ENCODE measurements around the gene RBM38.

The RBM38 gene

GRCh38 chr20:57392512-57393271 lies 1.5 kb downstream of the RBM38 start:
- ATAC-seq, result peak; percentile 35 to 41

GRCh38 chr20:57393321-57394120 lies 2.3 kb downstream of the RBM38 start:
- ATAC-seq, result no peak

DNA sequence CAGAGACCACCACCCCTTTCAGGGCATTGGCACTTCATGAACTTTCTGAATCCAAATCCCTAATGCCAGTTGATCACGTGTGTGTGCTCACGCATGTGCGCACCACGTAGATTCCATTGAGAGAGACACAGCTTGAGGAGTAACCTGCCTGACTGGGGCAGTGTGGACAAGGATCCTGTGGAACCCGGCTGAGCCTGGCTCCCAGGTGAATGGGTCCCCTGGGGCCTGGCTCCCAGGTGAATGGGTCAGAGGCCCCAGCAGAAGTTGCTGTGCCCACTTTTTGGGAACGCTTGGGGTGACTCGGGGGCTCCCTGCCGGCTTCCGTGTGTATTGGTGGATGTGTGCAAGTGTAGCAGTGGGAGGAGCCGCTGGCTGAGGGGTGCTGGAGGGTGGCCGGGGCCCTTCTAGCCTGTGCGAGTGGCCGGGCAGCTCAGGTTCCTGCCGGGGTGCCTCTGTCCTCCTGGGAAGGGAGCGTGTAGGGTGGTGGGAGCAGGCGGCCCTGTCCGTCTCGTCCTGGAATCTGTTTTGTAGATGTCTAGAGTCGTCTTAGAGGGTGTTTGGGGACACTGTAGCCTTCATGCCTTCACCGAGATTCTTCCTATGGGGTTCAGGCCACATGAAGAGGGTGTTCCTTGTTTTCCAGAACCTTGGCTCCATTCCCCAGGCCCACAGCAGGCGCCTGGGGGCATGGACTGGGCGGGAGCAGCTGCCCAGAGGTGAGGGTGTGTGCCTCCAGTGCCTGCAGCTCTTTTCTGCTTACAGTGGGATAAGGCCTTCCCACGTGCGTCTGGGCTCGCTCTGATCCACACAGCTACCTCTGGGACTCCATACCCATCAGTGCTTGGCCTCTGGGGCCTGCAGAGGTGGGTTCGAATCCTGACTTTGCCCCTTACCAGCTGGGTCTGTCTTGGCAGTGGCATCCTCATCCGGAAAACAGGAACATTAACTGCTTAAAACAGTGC lies 3.2 kb downstream of the RBM38 start:
- ATAC-seq, result no peak

DNA sequence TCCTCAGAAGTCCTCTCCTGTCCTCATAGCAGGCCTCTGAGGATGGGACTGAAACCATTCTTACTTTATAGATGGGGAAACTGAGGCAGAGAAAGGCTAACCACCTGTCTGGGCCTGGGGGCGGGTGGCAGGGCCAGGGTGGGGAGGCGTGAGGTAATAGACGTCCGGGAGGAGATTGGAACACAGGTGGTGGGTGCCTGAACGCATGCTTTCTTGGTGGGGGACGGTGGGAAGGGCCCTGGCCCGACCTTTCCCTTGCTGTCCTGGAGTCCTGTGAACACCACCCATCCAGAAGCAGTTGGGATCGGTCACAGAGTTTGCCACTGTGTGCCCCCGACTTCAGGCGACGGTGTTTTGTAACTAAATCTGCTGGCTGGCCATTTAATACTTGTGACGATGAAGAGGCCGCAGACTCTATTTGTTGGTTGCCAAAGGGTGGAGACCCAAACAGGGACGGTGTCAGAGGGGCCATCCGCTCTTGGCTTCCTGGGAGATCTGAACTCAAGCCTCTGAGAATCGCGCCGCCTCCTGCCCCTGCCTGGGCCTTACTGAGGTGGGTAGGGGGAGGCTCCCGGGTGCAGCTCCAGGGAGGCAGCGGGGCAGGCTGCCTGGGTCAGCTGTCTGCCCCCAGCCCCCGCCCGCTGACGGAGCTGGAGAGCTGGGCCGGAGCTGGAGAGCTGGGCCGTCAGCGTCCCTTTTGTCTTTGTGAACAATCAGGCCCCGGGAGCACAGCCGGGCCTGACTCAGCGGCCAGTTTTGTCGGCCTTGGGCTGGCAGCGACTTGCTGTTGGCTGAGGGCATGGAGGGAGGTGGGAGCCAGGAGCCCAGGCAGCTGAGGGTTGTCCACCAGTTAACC lies 4.1 kb downstream of the RBM38 start:
- ATAC-seq, result no peak

- ATAC-seq, result no peak
These were observed 5.2 kb downstream of the RBM38 start for GRCh38 chr20:57396212-57396983.

DNA sequence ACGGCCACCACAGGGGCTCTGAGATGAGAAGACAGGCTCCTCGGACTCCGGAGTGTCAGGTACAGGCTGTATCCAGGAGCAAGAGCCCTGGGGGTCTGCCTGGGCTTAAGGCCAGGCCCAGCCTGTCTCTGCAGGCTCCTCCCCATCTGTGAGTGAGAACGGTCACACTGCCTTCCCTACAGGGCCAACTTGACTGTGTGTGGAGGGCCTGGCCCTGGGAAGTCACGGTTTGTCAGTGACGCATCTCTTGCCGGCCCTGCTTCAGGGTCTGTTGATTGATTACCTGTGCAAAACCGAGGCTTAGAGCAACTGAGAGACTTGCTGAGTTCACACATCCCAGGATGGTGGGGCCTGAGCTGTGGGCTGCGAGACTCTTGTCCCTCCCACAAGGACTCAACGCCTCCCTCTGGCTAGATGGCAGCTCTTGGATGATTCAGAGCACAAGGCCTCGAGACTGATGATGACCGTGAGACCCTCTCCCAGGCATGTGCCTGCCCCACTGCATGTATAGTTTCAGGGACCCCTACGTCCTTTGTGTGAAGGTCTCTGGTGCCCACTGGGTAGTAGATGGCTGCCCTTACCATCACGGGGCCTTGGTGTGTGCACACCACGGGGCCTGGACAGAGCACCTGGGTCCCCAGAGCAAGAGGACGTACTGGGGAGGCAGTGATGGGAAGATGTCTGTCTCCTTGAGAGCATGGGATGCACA lies 5.9 kb downstream of the RBM38 start:
- ATAC-seq, result peak in 1 of 2 donors; percentile 2

DNA sequence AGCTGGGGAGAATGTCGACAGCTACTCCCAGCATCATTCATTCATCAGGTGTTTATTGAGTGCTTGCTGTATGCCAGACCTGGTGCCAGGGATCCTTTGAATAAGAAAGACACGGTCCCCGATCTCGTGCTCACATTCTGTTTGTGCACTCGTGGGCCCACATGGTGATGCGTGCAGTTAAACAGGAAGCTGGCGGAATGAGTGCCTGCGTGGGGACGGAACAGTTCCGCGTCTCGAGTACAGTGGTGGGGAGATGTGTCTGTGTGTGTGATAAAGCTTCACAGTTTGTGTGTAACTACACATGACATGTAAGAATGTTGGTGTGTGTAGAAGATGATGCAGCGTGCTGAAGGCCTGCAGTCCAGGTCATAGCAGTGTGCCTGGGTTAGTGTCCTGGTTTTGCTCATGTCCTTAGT lies 6.5 kb downstream of the RBM38 start:
- ATAC-seq, result peak; percentile 11 to 18

DNA sequence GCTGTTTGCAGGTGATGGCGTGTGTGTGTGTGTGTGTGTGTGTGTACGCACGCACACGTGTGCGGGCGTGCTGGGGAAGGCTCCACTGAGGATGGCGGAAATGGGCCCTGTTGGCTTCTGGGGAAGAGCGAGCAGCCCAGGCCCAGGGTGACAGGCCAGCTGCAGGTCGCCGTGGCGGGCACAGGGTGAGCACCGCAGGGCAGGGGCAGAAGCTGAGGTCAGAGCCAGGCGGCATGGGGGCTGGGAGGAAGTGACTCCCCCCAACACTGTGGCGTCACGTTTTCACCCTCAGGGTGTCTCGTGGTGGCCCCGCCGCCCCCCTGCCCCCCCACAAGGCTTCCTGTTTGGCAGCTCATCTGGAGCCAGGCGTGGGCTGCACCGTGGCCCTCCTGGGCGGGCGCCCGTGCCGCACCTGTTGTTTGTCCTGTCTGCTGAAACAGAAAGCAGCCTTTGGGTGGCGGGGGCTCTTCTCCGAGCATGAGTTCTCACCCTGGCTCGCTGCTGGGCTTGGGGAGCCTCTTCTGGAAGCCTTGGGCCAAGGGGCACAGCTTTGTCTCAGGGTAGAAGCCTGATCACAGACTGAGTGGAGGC lies 7.1 kb downstream of the RBM38 start:
- ATAC-seq, result peak; percentile 71 to 72

GRCh38 chr20:57398901-57399535 lies 7.8 kb downstream of the RBM38 start:
- ATAC-seq, result no peak

DNA sequence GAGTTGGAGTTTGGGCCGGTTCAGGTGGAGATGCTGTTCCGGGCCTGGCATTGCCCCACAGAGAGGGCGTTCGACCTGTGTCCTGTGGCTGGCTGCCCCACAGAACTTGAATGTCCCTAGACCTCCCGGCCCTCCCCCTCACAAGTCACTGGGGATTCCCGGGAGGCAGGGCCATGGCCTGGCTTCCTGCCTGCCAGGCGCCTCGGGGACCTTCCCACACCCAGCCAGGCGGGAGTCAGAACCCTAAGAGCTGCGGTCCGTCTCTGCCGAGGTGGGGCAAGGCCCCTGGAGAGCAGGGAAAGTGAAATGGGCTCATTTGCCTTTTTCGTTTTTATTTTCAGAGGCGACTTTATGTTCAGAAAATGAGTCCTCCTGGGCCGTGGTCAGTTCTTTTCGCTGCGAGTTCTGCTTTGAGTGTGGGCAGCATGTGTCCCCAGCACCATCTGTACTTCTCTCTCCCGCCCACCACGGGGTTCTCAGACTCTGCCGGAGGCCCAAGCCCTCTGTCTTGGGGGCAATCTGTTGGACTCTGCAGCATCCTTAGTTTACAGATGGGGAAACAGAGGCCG lies 8.5 kb downstream of the RBM38 start:
- peak; percentile 6 to 12 for ATAC-seq

- ATAC-seq, result no peak
These were observed 9.1 kb downstream of the RBM38 start for GRCh38 chr20:57400231-57400701.

DNA sequence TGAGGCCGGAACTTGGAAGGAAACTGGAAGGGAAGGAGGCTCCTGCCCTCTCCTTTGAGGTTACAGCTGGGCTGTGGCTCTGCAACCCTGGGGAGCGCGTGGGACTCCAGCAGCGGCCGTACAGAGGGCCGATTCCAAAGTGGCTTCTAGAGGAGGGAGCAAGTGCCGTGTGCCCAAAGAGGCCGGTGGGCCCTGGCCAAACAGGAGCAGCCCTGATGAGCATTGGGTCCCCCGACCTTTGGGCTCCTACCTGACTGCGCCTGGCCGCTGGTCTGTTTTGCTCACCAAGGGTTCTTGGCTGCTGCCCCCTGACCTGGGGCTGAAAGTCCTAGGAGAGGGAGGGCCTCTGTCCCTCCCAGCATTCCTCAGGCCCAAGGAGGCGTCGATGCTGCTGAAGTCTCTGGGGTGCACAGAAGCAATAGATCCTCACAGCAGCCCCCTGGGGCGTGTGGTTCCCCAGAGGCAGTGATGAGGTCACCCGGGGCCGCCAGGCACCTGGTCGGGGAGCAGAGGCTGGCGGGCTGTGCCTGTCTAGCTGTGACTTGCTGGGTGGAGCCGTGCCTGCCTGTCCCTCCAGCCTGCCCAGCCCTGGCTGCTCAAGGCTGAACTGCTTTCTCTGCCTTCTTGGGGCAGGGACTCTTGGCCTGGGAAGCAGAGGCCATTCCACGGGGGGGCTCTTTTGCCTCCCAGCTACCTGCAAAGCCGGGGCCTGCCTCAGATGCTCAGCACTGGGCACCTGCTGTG lies 9.8 kb downstream of the RBM38 start:
- no peak for ATAC-seq

- no peak for ATAC-seq
These were observed 10.3 kb downstream of the RBM38 start for GRCh38 chr20:57401565-57401918.

DNA sequence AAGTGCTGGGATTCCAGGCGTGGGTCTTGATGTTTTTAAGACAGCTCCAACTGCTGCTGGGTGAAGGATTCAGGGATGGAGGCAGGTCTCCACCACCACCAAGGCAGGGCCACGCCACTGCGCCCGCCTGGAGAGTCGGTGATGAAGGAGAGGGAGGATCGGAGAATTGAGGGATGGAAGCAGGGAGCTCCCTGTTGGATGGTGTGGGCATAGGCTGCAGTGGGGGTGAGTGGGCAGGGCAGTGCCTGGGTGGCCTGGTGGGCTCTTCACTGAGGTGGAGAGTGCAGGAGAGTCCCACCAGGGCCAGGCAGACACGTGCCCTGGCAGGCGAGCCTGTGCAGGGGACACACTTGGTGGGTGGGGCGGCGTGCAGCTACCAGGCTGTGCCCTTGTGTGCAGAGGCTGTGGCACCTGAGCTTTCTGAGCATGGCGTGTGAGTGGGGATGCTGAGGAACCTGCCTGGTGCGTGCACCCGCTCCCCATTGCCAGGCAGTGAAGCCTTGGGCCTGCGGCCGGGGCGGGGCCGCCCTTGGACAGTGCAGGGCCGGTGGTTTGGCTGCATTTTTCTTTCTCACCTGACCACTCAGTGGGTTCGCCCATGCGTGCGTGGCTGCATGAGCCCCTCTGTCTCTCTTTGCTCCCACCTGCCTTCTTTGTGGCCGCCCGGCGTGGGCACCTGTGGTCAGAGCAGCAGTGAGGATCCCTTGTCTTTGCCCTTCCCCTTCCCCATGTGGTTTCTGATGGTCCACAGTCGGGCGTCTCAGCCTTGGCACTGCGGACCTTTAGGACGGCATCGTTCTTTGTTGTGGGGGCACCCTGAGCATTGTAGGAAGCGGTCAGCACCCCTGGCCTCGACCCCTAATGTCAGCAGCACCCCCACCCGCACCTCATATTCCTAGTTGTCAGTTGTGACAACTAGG lies 11.3 kb downstream of the RBM38 start:
- ATAC-seq, result no peak

DNA sequence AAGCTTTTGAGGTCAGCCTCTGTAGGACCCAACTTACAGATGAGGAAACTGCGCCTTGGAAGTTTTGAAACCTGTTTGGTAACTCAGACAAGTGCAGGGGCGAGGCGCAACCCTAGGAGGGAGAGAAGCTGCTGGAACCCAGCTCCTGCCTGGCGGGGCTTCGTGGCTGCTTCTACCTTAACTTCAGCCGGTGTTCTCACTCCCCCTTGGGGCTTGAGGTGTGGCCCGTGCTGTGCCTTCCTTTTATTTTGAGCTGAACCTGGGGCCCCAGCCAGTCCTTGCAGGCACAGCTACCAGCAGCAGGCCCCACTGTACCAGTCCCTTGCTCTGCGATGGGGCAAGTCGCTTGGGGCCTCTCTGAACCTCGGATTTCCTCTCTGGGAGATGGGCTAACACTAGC lies 12.0 kb downstream of the RBM38 start:
- ATAC-seq, result no peak

DNA sequence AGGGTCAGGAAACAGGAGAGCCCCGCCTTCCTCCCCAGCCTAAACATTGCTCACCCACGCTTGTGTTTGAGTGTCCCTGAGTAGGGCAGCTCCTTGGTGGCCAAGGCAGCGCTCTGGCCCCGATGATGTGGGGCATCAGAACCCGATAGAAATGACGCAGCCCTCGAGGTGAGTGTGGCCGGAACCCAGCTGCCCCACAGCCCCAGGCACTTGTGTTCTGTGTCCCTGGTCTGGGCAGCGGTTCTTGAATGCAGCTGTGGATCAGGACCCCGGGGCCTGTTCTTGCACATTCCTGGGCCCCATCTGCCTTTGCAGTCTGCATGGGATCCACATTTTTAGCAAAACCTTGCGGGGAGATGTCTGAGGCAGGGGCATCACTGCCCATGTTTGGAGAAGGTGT lies 12.8 kb downstream of the RBM38 start:
- ATAC-seq, result no peak

DNA sequence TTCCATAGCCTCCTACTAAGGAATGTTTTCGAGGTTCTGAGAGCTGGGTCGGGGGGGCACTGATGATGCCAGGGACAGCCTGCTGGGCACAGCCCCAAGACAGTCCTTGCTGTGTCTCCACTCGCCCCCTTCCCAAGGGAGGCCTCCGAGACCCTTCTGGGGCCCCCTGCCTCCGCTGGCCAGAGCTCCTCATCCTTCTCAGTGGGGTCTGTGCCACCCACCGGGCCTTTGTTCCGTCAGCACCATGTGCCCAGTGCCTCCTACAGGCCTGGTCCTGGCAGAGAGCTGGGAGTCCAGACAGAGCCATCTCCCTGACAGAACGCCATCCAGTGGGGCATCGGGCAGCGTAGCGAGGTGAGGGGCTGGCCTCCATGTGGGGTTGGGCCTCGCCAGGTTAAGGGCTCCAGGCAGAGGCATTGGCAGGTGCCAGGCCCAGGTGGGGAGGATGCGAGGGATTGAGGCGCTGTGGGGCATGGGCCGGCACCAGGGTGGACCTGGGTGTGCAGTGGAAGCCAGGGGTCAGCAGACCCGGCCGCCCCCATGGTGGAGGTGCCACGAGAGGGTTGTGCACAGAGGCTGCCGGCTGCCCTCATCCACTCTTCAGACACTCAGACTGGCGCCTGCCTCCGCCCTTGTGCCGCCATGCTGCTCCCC lies 13.3 kb downstream of the RBM38 start:
- no peak for ATAC-seq
